Right atrium auricular region (tissue), 2 donors: Measurements from ENCODE around the gene NDUFC2. TPM values are rescaled to one million over a fixed set of nuclear protein-coding genes. Genes with fewer than 3 reads are reported as not detected.

Experiments used
- DNase-seq: peaks from one replicate; pipeline ENCODE4 v3.0.0-alpha.2; 2019; ENCODE audit warnings: low spot score
- H3K27ac ChIP-seq, 2 donors: fragments of 200-600 bp; sonication (generic); 1 replicate in 1 of 2; 2 replicates in 1 of 2; pipeline ENCODE4 v1.5.1; 2016 to 2019
- H3K27me3 ChIP-seq, 2 donors: fragments of 200-600 bp; sonication (generic); one replicate each; pipeline versions ENCODE4 v1.5.1 to v1.6.0; 2017 to 2019
- H3K36me3 ChIP-seq: fragments of 200-600 bp; sonication (generic); one replicate; pipeline ENCODE4 v1.5.1; 2016
- H3K4me1 ChIP-seq, 2 donors: fragments of 200-600 bp; sonication (generic); one replicate each; pipeline versions ENCODE4 v1.5.1 to v1.6.0; 2017 to 2019
- H3K4me3 ChIP-seq, 2 donors: fragments of 200-600 bp; sonication (generic); 1 replicate in 1 of 2; 2 replicates in 1 of 2; pipeline ENCODE4 v1.5.1; 2017 to 2019; ENCODE audit warnings: mild to moderate bottlenecking in 1 of 2, moderate library complexity in 1 of 2
- H3K9me3 ChIP-seq, 2 donors: fragments of 200-600 bp; sonication (generic); one replicate each; pipeline ENCODE4 v1.5.1; 2019
- CTCF ChIP-seq, 2 donors: fragments of 200-600 bp; sonication (generic); IDR thresholded peaks; one replicate each; pipeline ENCODE4 v1.5.1; 2019; ENCODE audit warnings: antibody characterized with exemption in 2 of 2
- total RNA-seq, 2 donors: library from RNA; depleted of rRNA; stranded (reverse); fragments of >200 nt; gene quantifications; one replicate each; pipeline ENCODE4 v1.1.0, GENCODE V29; 2016

The NDUFC2 gene
- total RNA-seq, 2 donors from 2014 or later, result 154 to 163 TPM

- no peak for TF ChIP-seq CTCF (IDR thresholded peaks at IDR 0.05)
- H3K36me3 ChIP-seq, result no peaks in the 10 kb centered on the region
- H3K27ac ChIP-seq, result no peak overlapping the region
Measured at GRCh38 chr11:78038697-78039313, 40.9 kb downstream of the NDUFC2 start.

GRCh38 chr11:78037825-78038620, 41.6 kb downstream of the NDUFC2 start:
- no peaks in the 10 kb centered on the region for H3K9me3 ChIP-seq

More at GRCh38 chr11:78038697-78039313, 40.9 kb downstream of the NDUFC2 start:
- H3K4me3 ChIP-seq, result no peak overlapping the region
- no peaks in the 10 kb centered on the region for H3K9me3 ChIP-seq
- no peaks in the 10 kb centered on the region for H3K27me3 ChIP-seq
- H3K4me1 ChIP-seq, result peaks cover 0 to 14% of the 10 kb centered on the region in 2 donors
- no peak for DNase-seq

GRCh38 chr11:78037056-78037455, 42.6 kb downstream of the NDUFC2 start:
- Histone ChIP-seq H3K36me3 (no peaks in the 10 kb centered on the region), H3K27ac (no peak overlapping the region), H3K4me3 (no peak overlapping the region), H3K4me1 (peaks cover 0 to 14% of the 10 kb centered on the region in 2 donors), H3K27me3 (no peaks in the 10 kb centered on the region), H3K9me3 (no peaks in the 10 kb centered on the region)
- no peak for TF ChIP-seq CTCF (IDR thresholded peaks at IDR 0.05)
- DNase-seq, result no peak

More at GRCh38 chr11:78037825-78038620, 41.6 kb downstream of the NDUFC2 start:
- no peak overlapping the region for H3K4me3 ChIP-seq
- H3K36me3 ChIP-seq, result no peaks in the 10 kb centered on the region
- DNase-seq, result no peak
- H3K4me1 ChIP-seq, result peaks cover 0 to 14% of the 10 kb centered on the region in 2 donors
- no peak for TF ChIP-seq CTCF (IDR thresholded peaks at IDR 0.05)
- no peak overlapping the region for H3K27ac ChIP-seq
- no peaks in the 10 kb centered on the region for H3K27me3 ChIP-seq

GRCh38 chr11:78036313-78036712, 43.3 kb downstream of the NDUFC2 start:
- H3K9me3 ChIP-seq, result no peaks in the 10 kb centered on the region
- no peak overlapping the region for H3K4me3 ChIP-seq
- H3K36me3 ChIP-seq, result no peaks in the 10 kb centered on the region
- H3K4me1 ChIP-seq, result peaks cover 0 to 14% of the 10 kb centered on the region in 2 donors
- no peak for TF ChIP-seq CTCF (IDR thresholded peaks at IDR 0.05)
- H3K27ac ChIP-seq, result no peak overlapping the region
- DNase-seq, result no peak
- no peaks in the 10 kb centered on the region for H3K27me3 ChIP-seq

GRCh38 chr11:78034623-78035022, 45.0 kb downstream of the NDUFC2 start:
- Histone ChIP-seq H3K4me3 (no peak overlapping the region), H3K4me1 (peaks cover 0 to 10% of the 10 kb centered on the region in 2 donors), H3K36me3 (no peaks in the 10 kb centered on the region), H3K27me3 (no peaks in the 10 kb centered on the region), H3K9me3 (no peaks in the 10 kb centered on the region), H3K27ac (no peak overlapping the region)
- DNase-seq, result no peak
- TF ChIP-seq CTCF (IDR thresholded peaks at IDR 0.05), result no peak
